ENCODE results near the gene GRIK4. TPM values are rescaled to one million over a fixed set of nuclear protein-coding genes. Genes with fewer than 3 reads are reported as not detected.

Gene GRIK4
- total RNA-seq, 6 experiments from 2014 or later, result 0.07 to 0.11 TPM; not detected in 4

DNA sequence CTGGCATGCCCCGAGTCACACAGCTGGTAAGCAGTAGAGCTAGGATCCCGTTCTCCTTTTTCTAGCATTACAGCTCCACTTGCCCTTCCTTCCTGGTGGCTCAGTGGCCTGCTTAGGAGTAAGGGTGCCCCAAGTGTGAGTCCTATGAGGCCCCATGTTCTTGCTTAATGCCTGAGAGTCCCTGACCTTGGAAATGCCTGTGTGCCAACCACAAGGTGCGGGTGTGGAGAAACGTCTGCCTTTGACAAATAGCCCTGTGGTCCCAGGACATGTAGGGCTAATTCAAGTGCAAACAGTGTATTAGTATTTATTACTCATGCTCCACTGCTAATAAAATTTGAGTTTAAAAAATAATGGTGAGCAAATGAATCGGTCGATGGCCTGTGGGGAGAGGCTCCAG, 18.4 kb downstream of the GRIK4 start:
- DNase-seq (no peak), ATAC-seq (no peak)
- H3K36me3 ChIP-seq, result no peaks in the 10 kb centered on the region
- no peak for TF ChIP-seq POLR2A (IDR thresholded peaks at IDR 0.05)
- TF ChIP-seq, protein P1, sequence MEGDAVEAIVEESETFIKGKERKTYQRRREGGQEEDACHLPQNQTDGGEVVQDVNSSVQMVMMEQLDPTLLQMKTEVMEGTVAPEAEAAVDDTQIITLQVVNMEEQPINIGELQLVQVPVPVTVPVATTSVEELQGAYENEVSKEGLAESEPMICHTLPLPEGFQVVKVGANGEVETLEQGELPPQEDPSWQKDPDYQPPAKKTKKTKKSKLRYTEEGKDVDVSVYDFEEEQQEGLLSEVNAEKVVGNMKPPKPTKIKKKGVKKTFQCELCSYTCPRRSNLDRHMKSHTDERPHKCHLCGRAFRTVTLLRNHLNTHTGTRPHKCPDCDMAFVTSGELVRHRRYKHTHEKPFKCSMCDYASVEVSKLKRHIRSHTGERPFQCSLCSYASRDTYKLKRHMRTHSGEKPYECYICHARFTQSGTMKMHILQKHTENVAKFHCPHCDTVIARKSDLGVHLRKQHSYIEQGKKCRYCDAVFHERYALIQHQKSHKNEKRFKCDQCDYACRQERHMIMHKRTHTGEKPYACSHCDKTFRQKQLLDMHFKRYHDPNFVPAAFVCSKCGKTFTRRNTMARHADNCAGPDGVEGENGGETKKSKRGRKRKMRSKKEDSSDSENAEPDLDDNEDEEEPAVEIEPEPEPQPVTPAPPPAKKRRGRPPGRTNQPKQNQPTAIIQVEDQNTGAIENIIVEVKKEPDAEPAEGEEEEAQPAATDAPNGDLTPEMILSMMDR (IDR thresholded peaks at IDR 0.05), result no peak
- H3K4me3 ChIP-seq, result no peak overlapping the region
- intact Hi-C loops (cut with DNase I), result no loop called here
- H3K27ac ChIP-seq, result no peak overlapping the region
- H3K27me3 ChIP-seq, result no peaks in the 10 kb centered on the region
- H3K9me3 ChIP-seq, result no peaks in the 10 kb centered on the region
- H3K4me1 ChIP-seq, result no peaks in the 10 kb centered on the region
- 71% methylated on average over 5 of the region's 6 CpGs for WGBS (ENCODE audit: insufficient coverage, low coverage, low lambda C conversion rate, missing lambda C conversion rate)

DNA sequence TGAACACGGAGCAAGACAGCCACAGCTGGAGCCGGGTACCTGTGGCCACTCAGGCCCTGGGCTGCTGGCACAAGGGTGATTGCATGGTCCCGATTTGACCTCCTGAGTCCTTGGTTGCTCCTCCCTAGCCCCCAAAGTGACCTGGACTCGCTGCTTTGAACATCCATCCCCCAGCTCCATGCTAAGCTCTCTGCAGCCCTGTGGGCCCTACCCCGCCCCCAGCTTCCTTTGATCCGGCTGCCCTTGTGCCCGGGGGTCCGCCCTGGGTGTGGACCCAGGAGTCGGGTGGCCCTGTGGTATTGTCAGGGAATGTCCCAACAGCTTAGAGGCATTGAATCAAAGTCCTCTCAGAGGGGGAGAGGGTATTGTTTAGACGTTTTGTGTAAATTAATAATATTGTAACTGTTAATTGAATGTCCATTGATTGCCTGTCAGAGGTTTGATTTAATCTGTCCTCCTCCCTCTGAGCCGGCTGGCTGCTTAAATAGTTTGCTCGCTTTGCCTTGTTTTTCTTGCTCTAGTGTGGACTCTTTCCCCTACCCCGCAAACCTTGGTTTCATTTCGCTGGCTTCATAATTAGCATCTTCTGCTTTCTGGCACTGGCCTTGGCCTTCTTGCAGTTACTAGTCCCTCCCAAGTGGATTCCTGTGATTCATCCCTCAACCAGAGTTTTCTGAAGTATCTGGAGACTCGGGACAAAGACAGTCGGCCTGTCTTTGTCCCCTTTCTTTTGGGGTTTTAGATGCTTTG, 20.7 kb downstream of the GRIK4 start:
- intact Hi-C loops (cut with DNase I), result no loop called here
- Histone ChIP-seq H3K4me3 (no peak overlapping the region), H3K36me3 (no peaks in the 10 kb centered on the region), H3K27me3 (no peaks in the 10 kb centered on the region), H3K4me1 (no peaks in the 10 kb centered on the region), H3K27ac (no peak overlapping the region), H3K9me3 (no peaks in the 10 kb centered on the region)
- DNase-seq (no peak), ATAC-seq (no peak)
- TF ChIP-seq POLR2A (IDR thresholded peaks at IDR 0.05), result no peak
- TF ChIP-seq, protein P1 (IDR thresholded peaks at IDR 0.05), result no peak
- 51% methylated on average over 8 of the region's 16 CpGs for WGBS (ENCODE audit: insufficient coverage, low coverage, low lambda C conversion rate, missing lambda C conversion rate)

DNA sequence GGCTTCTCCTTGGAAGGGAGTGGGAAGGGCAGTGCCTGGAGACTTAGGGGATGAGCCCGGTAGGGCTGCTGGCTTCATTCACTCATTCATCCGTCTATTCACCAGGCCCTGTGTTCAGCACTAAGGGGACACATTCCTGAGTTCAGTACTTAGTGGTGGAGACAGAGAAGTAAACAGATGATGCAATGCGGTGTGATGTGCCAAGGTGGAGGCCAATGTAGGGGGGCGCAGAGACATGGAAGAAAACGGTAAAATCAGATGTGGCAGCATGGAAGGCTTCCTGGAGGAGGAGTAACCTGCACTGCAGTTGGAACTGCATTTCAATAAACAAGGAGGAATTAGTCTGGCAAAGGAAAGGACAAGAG, 21.3 kb downstream of the GRIK4 start:
- H3K36me3 ChIP-seq, result no peaks in the 10 kb centered on the region
- no peak for TF ChIP-seq POLR2A (IDR thresholded peaks at IDR 0.05)
- TF ChIP-seq, protein P1 (IDR thresholded peaks at IDR 0.05), result no peak
- ATAC-seq, result no peak
- no peaks in the 10 kb centered on the region for H3K9me3 ChIP-seq
- no peaks in the 10 kb centered on the region for H3K27me3 ChIP-seq
- DNase-seq, result no peak
- intact Hi-C loops (cut with DNase I), result no loop called here
- 41% methylated on average over 5 of the region's 5 CpGs for WGBS (ENCODE audit: insufficient coverage, low coverage, low lambda C conversion rate, missing lambda C conversion rate)
- H3K4me3 ChIP-seq, result no peak overlapping the region
- no peaks in the 10 kb centered on the region for H3K4me1 ChIP-seq
- no peak overlapping the region for H3K27ac ChIP-seq

DNA sequence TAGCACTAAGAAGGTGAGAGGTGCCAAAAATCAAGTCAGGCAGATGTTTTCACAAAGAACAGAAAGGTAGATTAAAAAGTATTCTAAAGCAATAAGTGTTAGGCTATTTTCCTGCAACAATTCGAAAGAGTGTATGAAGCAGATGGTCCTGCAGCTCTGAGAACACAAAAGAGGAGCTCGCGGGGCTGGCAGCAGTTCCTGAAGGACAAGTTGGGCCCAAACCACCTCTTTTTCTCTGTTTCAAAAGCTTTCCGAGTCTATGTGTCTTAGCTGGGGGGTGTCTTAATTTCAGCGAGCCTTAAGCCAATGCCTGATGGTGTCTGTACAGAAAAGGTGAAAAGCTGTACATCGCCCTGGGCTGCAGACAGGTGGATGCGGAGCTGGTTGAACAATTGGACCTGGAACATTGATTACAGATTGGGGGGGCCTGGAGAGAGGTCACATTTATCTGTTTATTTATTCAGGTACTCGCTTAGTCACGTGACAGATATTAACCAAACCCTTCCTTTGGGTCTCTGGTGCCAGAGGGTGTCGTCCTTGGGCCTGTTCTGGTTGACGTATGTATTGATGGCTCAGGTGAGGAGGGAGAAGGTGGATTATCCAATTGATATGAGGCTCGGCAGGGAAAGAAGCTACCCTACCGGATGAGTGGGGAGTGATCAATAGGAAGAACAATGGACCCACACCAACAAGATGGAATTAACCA, 24.7 kb downstream of the GRIK4 start:
- DNase-seq (no peak), ATAC-seq (no peak)
- no peak overlapping the region for H3K27ac ChIP-seq
- WGBS (ENCODE audit: insufficient coverage, low coverage, low lambda C conversion rate, missing lambda C conversion rate), result 73% methylated on average over 10 of the region's 13 CpGs
- no peaks in the 10 kb centered on the region for H3K27me3 ChIP-seq
- H3K36me3 ChIP-seq, result no peaks in the 10 kb centered on the region
- H3K4me1 ChIP-seq, result no peaks in the 10 kb centered on the region
- TF ChIP-seq, protein P1 (IDR thresholded peaks at IDR 0.05), result no peak
- TF ChIP-seq POLR2A (IDR thresholded peaks at IDR 0.05), result no peak
- no peak overlapping the region for H3K4me3 ChIP-seq
- no peaks in the 10 kb centered on the region for H3K9me3 ChIP-seq
- intact Hi-C loops (cut with DNase I), result no loop called here
